Uterus (tissue), 2 donors: ENCODE results near the gene SP8.

Experiments
- CTCF ChIP-seq, 4 experiments: fragments of 200-600 bp in 2 of 4; fragments of 450-650 bp in 2 of 4; sonication (generic) in 2 of 4; IDR thresholded peaks; one replicate each; pipeline ENCODE4 v1.5.1; 2016 to 2019; ENCODE audit warnings: antibody characterized with exemption in 4 of 4, mild to moderate bottlenecking in 2 of 4, moderate library complexity in 1 of 4
- POLR2A ChIP-seq, 2 donors: fragments of 450-650 bp; IDR thresholded peaks; one replicate each; pipeline ENCODE4 v1.6.1; 2016; ENCODE audit warnings: antibody characterized with exemption in 2 of 2, mild to moderate bottlenecking in 1 of 2, moderate library complexity in 1 of 2

DNA sequence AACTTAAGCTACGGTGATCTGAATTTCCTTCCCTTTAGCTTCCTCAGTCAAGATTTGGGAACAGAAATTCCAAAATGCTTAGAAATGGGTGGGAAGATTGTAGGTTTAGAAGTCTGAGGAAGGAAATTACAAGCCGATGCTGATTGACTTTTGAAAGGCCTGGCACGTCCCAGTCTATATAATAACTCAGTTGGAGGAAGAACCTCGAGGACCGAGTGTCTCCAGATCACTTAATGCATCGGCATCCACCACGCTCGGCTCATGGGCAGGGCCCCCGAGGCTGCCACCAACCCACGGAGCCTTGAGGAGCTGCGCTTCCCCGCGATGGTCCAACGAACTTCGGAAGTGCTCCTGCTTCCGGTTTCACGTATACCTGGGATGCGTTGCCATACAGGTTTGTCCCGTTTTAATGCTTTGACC lies 10.4 kb upstream of the SP8 start:
- TF ChIP-seq POLR2A (IDR thresholded peaks at IDR 0.05), result no peak
- TF ChIP-seq CTCF (IDR thresholded peaks at IDR 0.05), result no peak
